CD4-positive, alpha-beta T cell treated with Interleukin-15 for 4 hours (primary cell): ENCODE measurements around the gene MORN5.

Source experiments
- DNase-seq: peaks from one replicate; pipeline ENCODE4 v3.0.0-alpha.2; 2020; ENCODE audit warnings: low spot score

The MORN5 gene

GRCh38 chr9:122232796-122233306 lies 73.1 kb downstream of the MORN5 start:
- no peak for DNase-seq

- no peak for DNase-seq
Measured at GRCh38 chr9:122234022-122234748, 74.5 kb downstream of the MORN5 start.

GRCh38 chr9:122236681-122237080 lies 77.0 kb downstream of the MORN5 start:
- no peak for DNase-seq

- DNase-seq: no peak
Measured at GRCh38 chr9:122239722-122240121, 80.0 kb downstream of the MORN5 start.

- no peak for DNase-seq
Measured at GRCh38 chr9:122244349-122244748, 84.6 kb downstream of the MORN5 start.

- DNase-seq: no peak
Measured at GRCh38 chr9:122246666-122247065, 87.0 kb downstream of the MORN5 start.

- no peak for DNase-seq
Measured at GRCh38 chr9:122248448-122248865, 88.7 kb downstream of the MORN5 start.
